ENCODE results near the gene GGT5. TPM values are rescaled to one million over a fixed set of nuclear protein-coding genes. Genes with fewer than 3 reads are reported as not detected.
"Not testable (repeated sequence)": the region's sequence is repeated elsewhere in the genome, so short reads cannot be mapped to it uniquely, and the experiment has no call there.

The GGT5 gene
- total RNA-seq, 1 donor: 7.2 TPM

DNA sequence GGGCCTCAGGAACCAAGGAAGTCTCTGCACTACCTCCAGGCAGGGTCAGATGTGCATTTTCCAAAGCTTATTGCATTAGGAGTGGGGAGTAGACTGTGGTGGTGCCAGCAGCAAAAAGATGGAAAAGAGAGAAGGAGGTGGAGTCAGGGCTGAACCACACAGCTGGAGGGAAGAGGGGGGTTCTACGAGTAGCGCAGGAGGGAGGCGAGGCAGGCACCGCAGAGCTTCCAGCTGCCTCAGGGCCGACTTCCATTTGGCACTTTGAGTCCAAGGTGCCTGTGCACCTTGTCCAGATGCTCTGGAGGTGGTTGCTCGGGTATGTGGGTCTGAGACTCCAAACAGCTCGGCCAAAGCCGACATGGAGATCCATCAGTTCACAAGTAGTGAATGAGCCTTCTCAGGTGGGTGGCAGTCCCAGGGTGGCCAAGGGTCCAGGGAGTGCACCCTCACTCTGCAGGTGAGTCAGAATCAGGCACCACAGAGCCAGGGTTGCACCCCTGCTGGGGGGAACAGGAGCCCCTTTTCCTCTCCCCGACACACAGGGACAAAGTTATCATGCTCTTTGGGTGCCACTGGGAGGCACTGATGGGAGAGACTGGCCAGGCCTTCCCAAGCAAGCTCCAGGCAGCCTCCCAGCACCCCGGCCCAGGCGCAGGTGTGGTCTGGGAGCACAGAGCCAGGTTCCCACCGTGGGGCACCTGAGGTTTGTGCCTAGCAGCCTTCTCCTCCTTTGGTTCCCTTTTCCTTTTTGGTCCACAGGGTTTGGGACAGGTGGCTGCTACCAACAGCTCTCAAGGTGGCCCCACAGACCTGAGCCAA, 30.2 kb downstream of the GGT5 start:
- H3K9me3 ChIP-seq (ENCODE audit: low read depth, low read length): no peaks in the 10 kb centered on the region
- no peak overlapping the region for H2AFZ ChIP-seq (ENCODE audit: low read length)
- TF ChIP-seq, protein P1, sequence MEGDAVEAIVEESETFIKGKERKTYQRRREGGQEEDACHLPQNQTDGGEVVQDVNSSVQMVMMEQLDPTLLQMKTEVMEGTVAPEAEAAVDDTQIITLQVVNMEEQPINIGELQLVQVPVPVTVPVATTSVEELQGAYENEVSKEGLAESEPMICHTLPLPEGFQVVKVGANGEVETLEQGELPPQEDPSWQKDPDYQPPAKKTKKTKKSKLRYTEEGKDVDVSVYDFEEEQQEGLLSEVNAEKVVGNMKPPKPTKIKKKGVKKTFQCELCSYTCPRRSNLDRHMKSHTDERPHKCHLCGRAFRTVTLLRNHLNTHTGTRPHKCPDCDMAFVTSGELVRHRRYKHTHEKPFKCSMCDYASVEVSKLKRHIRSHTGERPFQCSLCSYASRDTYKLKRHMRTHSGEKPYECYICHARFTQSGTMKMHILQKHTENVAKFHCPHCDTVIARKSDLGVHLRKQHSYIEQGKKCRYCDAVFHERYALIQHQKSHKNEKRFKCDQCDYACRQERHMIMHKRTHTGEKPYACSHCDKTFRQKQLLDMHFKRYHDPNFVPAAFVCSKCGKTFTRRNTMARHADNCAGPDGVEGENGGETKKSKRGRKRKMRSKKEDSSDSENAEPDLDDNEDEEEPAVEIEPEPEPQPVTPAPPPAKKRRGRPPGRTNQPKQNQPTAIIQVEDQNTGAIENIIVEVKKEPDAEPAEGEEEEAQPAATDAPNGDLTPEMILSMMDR (IDR thresholded peaks at IDR 0.05; ENCODE audit: extremely low read depth, low read depth, low read length): no peak
- no peaks in the 10 kb centered on the region for H4K20me1 ChIP-seq (ENCODE audit: insufficient read depth, low read length)
- H3K4me3 ChIP-seq (ENCODE audit: insufficient read depth, low read length): no peak overlapping the region
- no peak overlapping the region for H3K27ac ChIP-seq (ENCODE audit: low read depth, low read length)
- H3K79me2 ChIP-seq (ENCODE audit: insufficient read depth, low read length): no peaks in the 10 kb centered on the region
- peaks cover 6% of the 10 kb centered on the region for H3K4me1 ChIP-seq (ENCODE audit: insufficient read depth, low read length)
- H3K36me3 ChIP-seq (ENCODE audit: insufficient read depth, low read length): peaks cover 9% of the 10 kb centered on the region
- DNase-seq (ENCODE audit: insufficient read length, low spot score, missing footprints): peak; percentile 38
- no peaks in the 10 kb centered on the region for H3K27me3 ChIP-seq (ENCODE audit: insufficient read depth, low read length)
- H3K4me2 ChIP-seq (ENCODE audit: insufficient read depth, low read length): no peak overlapping the region

DNA sequence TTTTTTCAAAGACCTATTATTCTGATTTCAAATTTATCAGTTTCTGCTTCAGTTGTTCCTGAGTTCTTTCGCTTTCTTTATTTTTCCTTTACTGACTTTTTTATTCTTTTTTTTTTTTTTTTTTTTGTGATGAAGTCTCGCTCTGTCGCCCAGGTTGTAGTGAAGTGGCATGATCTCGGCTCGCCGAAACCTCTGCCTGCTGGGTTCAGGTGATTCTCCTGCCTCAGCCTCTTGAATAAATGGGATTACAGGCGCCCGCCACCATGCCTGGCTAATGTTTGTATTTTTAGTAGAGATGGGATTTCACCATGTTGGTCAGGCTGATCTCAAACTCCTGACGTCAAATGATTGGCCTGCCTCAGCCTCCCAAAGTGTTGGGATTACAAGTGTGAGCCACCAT, 31.8 kb downstream of the GGT5 start:
- H2AFZ ChIP-seq (ENCODE audit: low read length); H3K4me2 ChIP-seq (ENCODE audit: insufficient read depth, low read length); H3K79me2 ChIP-seq (ENCODE audit: insufficient read depth, low read length); H3K27me3 ChIP-seq (ENCODE audit: insufficient read depth, low read length); H3K27ac ChIP-seq (ENCODE audit: low read depth, low read length); H3K4me3 ChIP-seq (ENCODE audit: insufficient read depth, low read length); H3K9me3 ChIP-seq (ENCODE audit: low read depth, low read length); H4K20me1 ChIP-seq (ENCODE audit: insufficient read depth, low read length); DNase-seq (ENCODE audit: insufficient read length, low spot score, missing footprints); H3K36me3 ChIP-seq (ENCODE audit: insufficient read depth, low read length): not testable (repeated sequence)
- peaks cover 16% of the 10 kb centered on the region for H3K4me1 ChIP-seq (ENCODE audit: insufficient read depth, low read length)

DNA sequence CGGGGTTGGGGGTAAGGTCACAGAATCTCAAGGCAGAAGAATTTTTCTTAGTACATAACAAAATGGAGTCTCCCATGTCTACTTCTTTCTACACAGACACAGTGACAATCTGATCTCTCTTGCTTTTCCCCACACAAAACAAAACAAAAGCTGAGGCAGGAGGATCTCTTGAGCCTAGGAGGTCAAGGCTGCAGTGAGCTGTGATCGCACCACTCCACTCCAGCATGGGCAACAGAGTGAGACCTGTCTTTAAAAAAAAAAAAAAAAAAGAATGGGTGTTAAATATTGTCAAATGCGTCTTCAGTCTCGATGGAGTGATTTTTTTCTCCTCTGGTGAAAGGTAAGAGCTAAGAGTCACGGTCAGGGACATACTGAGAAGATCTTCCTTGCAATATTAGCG, 33.2 kb downstream of the GGT5 start:
- not testable (repeated sequence) for DNase-seq (ENCODE audit: insufficient read length, low spot score, missing footprints); H2AFZ ChIP-seq (ENCODE audit: low read length); H3K4me2 ChIP-seq (ENCODE audit: insufficient read depth, low read length); H3K27me3 ChIP-seq (ENCODE audit: insufficient read depth, low read length); H3K36me3 ChIP-seq (ENCODE audit: insufficient read depth, low read length); H3K79me2 ChIP-seq (ENCODE audit: insufficient read depth, low read length); H3K9me3 ChIP-seq (ENCODE audit: low read depth, low read length); H3K27ac ChIP-seq (ENCODE audit: low read depth, low read length); H3K4me3 ChIP-seq (ENCODE audit: insufficient read depth, low read length); H4K20me1 ChIP-seq (ENCODE audit: insufficient read depth, low read length)
- H3K4me1 ChIP-seq (ENCODE audit: insufficient read depth, low read length): peaks cover 28% of the 10 kb centered on the region

DNA sequence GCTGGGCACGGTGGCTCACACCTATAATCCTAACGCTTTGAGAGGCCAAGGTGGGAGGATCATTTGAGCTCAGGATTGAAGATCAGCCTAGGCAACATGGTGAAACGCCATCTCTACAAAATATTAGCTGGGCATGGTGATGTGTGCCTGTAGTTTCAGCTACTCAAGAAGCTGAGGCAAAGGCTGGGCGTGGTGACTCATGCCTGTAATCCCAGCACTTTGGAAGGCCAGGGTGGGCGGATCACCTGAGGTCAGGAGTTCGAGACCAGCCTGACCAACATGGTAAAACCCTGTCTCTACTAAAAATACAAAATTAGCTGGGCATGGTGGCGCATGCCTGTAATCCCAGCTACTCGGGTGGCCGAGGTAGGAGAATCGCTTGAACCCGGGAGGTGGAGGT, 34.5 kb downstream of the GGT5 start:
- not testable (repeated sequence) for H3K4me3 ChIP-seq (ENCODE audit: insufficient read depth, low read length); H3K36me3 ChIP-seq (ENCODE audit: insufficient read depth, low read length); H2AFZ ChIP-seq (ENCODE audit: low read length); H3K79me2 ChIP-seq (ENCODE audit: insufficient read depth, low read length); DNase-seq (ENCODE audit: insufficient read length, low spot score, missing footprints); H3K4me2 ChIP-seq (ENCODE audit: insufficient read depth, low read length); H3K9me3 ChIP-seq (ENCODE audit: low read depth, low read length); H3K27ac ChIP-seq (ENCODE audit: low read depth, low read length); H4K20me1 ChIP-seq (ENCODE audit: insufficient read depth, low read length); H3K27me3 ChIP-seq (ENCODE audit: insufficient read depth, low read length)
- H3K4me1 ChIP-seq (ENCODE audit: insufficient read depth, low read length): peaks cover 32% of the 10 kb centered on the region

DNA sequence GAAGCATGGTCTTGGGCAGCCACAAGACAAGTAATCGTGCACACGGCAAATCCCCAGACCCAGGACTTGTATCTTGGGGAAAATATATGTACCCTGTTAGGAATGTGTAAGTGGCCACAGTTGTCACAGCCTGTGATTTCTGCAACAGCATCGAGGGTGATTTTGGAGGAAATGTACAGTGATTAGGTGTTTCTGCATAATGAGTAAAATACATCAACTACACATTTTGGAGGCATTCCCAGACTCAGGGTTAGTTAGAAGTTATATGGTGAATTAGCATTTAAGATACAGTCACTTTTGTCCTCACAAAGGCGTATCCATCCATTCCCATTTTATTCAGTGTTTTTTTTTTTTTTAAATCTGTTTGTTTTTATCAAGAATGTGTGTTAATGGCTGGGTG, 35.2 kb downstream of the GGT5 start:
- DNase-seq (ENCODE audit: insufficient read length, low spot score, missing footprints): no peak
- H3K4me2 ChIP-seq (ENCODE audit: insufficient read depth, low read length): no peak overlapping the region
- no peaks in the 10 kb centered on the region for H3K9me3 ChIP-seq (ENCODE audit: low read depth, low read length)
- H2AFZ ChIP-seq (ENCODE audit: low read length): no peak overlapping the region
- H3K27ac ChIP-seq (ENCODE audit: low read depth, low read length): peak overlapping the region; percentile 94
- no peaks in the 10 kb centered on the region for H3K79me2 ChIP-seq (ENCODE audit: insufficient read depth, low read length)
- no peaks in the 10 kb centered on the region for H3K27me3 ChIP-seq (ENCODE audit: insufficient read depth, low read length)
- no peaks in the 10 kb centered on the region for H3K36me3 ChIP-seq (ENCODE audit: insufficient read depth, low read length)
- H3K4me3 ChIP-seq (ENCODE audit: insufficient read depth, low read length): no peak overlapping the region
- H4K20me1 ChIP-seq (ENCODE audit: insufficient read depth, low read length): no peaks in the 10 kb centered on the region
- H3K4me1 ChIP-seq (ENCODE audit: insufficient read depth, low read length): peaks cover 32% of the 10 kb centered on the region
- TF ChIP-seq, protein P1 (IDR thresholded peaks at IDR 0.05; ENCODE audit: extremely low read depth, low read depth, low read length): no peak
